Activated T-cell treated with anti-CD3 and anti-CD28 coated beads, Interleukin-2, amount 50 U/mL, for 4 hours (primary cell): ENCODE data around the gene PRDM1. TPM values are rescaled to one million over a fixed set of nuclear protein-coding genes. Genes with fewer than 3 reads are reported as not detected.
"Not testable (repeated sequence)": the region's sequence is repeated elsewhere in the genome, so short reads cannot be mapped to it uniquely, and the experiment has no call there.

Source experiments
- ATAC-seq, 2 donors: fragments of 200-7000 bp; cut with Tn5 transposase; one replicate each; pipeline ENCODE4 v1.10.0; 2021
- DNase-seq: peaks from one replicate; pipeline ENCODE4 v3.0.0-alpha.2; 2020
- H3K27me3 Mint-ChIP-seq: one replicate; pipeline ENCODE4 v1.8.0; 2021; ENCODE audit warnings: low read depth, mixed read lengths
- H3K36me3 Mint-ChIP-seq: one replicate; pipeline ENCODE4 v1.8.0; 2022; ENCODE audit warnings: mixed read lengths; ENCODE audit not compliant: insufficient read depth
- H3K4me1 Mint-ChIP-seq: one replicate; pipeline ENCODE4 v1.8.0; 2021; ENCODE audit warnings: low read depth, mixed read lengths
- H3K4me3 Mint-ChIP-seq: one replicate; pipeline ENCODE4 v1.8.0; 2021; ENCODE audit warnings: mild to moderate bottlenecking, moderate library complexity, mixed read lengths
- H3K9me3 Mint-ChIP-seq: one replicate; pipeline ENCODE4 v1.8.0; 2021; ENCODE audit warnings: mixed read lengths
- total RNA-seq, 3 donors: library from RNA; stranded (reverse); gene quantifications; one replicate each; pipeline ENCODE4 v1.2.1, GENCODE V29; 2021

The PRDM1 gene
- total RNA-seq, 3 donors from 2014 or later, result 43.7 to 96.9 (median 86.0) TPM

DNA sequence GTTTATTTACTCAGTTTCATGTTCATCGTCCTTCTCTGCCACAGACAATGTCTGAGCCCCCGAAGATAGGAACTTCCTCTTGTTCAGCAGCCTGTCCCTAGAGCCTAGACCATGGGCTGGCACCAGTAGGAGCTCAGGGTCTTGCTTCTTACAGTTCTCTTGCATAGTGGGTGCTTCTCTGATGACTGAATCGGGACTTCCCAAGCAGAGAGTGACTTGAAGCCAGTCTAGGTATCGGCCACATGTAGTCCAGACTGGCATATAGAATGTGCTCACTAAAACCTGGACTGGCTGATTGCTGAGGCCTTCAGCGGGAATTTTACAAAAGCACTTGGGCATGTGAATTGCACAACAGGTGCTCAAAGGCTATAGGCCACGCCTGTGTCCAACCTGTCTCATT lies 52.0 kb downstream of the PRDM1 start:
- Mint-ChIP-seq H3K27me3 (no peaks in the 10 kb centered on the region), H3K4me3 (no peak overlapping the region), H3K36me3 (no peaks in the 10 kb centered on the region), H3K4me1 (peaks cover 22% of the 10 kb centered on the region), H3K9me3 (no peaks in the 10 kb centered on the region)
- no peak for ATAC-seq
- no peak for DNase-seq

DNA sequence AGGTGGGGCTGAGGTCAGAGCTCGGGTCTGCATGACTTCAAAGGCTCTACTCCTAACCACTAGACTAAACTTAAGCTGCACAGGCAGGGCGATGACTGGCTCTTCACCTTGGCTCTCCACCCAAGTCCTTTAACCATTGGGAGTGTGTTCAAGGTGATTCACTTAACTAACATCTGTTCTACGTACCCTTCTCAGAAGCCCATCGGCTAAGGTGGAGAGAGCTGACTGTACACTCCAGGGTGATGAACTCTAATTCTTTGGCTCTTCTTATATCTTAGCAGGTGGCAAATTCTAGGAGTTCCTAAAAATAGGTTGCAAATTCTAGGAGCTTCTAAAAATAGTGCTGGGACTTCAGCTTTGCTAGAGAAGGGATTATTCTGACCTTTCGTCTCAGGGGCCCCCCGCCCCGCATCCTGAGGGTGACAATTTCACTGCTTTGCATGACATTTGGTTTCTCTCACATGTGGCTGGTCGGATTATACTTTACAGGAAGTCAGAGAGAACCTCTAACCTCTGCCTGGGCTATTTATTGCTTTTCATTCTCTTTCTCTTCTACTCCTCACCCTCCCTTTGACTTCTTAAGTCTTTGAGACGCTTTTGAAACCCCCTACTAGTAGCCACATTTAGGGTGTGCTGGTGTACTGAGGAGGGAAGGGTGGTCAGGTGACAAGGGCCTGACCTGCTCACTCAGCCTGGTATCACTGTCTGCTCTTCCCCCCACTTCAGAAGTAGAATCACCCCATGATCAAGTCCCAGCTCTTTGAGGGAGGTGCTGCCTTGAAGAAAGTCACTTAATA lies 55.5 kb downstream of the PRDM1 start:
- Mint-ChIP-seq H3K27me3 (no peaks in the 10 kb centered on the region), H3K9me3 (no peaks in the 10 kb centered on the region), H3K4me3 (peak overlapping the region; percentile 64), H3K36me3 (no peaks in the 10 kb centered on the region), H3K4me1 (peaks cover 41% of the 10 kb centered on the region)
- DNase-seq (peak; percentile 60), ATAC-seq (peak; percentile 81 to 86)

DNA sequence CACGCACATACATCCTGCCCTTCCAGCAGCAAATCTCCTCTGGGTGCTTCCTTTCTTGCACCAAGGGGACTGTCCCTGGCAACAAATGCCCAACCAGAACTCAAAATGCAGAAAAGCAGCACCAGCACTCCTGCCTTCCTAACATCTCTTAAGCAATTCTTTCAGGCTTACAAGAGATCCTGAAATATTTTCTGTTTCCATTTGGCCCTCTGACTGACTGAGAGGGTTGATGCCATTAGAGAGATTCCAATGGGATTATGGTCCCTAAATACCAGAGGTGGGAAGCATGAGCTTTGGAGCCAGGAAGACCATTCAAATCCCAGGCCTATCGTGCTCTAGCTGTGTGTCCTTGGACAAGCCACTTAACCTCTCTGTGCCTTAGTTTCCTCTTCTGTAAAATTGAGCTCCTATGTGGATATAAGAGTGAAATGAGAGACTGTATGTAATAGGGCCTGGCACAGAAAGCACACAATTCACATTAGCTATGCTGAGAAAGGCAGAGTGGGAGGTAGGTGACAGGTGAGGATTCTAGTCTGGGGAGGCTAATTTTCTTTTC lies 56.8 kb downstream of the PRDM1 start:
- no peaks in the 10 kb centered on the region for H3K36me3 Mint-ChIP-seq
- no peak for ATAC-seq
- H3K27me3 Mint-ChIP-seq, result no peaks in the 10 kb centered on the region
- no peak overlapping the region for H3K4me3 Mint-ChIP-seq
- DNase-seq, result no peak
- no peaks in the 10 kb centered on the region for H3K9me3 Mint-ChIP-seq
- peaks cover 42% of the 10 kb centered on the region for H3K4me1 Mint-ChIP-seq

DNA sequence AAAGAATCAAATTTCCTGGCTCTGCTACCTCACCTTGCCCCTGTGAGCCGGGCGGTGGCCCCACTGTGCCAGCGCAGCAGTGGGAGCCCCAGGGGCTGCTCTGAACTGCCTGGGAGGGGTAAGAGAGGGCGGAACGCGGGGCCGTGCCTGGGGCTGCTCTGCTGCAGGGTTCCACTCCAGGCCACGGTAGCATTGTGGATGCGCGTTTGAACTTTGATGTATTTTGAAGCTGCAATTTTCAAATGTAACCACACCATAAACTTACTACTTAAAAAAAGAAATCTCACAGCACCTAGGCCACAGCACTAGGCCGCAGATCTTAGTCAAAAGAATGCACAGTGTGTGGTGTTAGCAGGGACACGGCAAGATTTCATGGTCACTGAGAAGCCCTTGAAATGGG lies 57.5 kb downstream of the PRDM1 start:
- H3K36me3 Mint-ChIP-seq, result no peaks in the 10 kb centered on the region
- no peak overlapping the region for H3K4me3 Mint-ChIP-seq
- no peaks in the 10 kb centered on the region for H3K9me3 Mint-ChIP-seq
- no peaks in the 10 kb centered on the region for H3K27me3 Mint-ChIP-seq
- H3K4me1 Mint-ChIP-seq, result peaks cover 45% of the 10 kb centered on the region
- ATAC-seq (no peak), DNase-seq (no peak)

DNA sequence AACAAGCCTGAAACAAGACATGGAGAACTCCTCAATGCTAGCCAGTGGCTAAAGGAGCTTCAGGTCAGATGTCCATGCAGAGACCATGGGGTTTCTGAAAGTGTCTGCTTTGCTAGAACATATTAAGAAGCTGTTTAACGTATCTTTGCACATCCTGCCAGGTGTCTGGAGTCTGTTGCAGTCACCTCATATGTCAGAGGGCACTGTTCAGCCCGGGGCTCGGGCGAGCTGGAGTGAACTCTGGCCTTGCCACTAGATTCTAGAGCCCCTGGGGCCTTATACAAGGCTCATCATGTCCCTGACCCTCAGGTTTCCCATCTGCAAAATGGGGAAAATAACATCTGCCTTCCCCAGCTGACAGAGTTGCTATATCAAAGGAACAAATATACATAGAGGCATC lies 59.0 kb downstream of the PRDM1 start:
- no peaks in the 10 kb centered on the region for H3K36me3 Mint-ChIP-seq
- no peak for DNase-seq
- peaks cover 56% of the 10 kb centered on the region for H3K4me1 Mint-ChIP-seq
- no peaks in the 10 kb centered on the region for H3K9me3 Mint-ChIP-seq
- no peak overlapping the region for H3K4me3 Mint-ChIP-seq
- no peak for ATAC-seq
- no peaks in the 10 kb centered on the region for H3K27me3 Mint-ChIP-seq

DNA sequence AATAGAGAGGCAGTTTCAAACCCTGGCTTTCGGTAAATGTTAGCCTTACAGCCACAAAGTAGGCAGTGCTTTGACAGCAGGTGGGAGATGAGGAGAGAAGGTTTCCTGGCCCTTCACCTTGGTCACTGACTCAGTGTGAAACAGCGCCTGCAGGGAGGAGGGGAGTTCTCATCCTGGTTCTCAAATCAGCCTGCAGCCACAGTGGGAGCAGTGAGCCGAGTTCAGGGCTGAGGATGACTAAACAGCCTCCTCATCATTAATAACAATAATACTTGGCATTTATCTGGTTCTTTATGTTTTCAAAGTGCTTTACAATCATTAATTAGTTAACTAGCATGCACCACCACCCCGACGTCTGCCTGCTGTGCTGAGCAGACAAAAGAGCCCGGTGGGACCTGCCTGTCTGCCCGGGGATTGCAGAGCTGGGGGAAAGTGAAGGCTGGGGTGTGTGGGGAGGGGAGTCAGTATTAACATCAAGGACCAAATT lies 59.6 kb downstream of the PRDM1 start:
- Mint-ChIP-seq H3K4me3 (no peak overlapping the region), H3K36me3 (no peaks in the 10 kb centered on the region), H3K27me3 (no peaks in the 10 kb centered on the region), H3K9me3 (no peaks in the 10 kb centered on the region), H3K4me1 (peaks cover 54% of the 10 kb centered on the region)
- no peak for DNase-seq
- ATAC-seq, result peak in 1 of 2 donors; percentile 21

DNA sequence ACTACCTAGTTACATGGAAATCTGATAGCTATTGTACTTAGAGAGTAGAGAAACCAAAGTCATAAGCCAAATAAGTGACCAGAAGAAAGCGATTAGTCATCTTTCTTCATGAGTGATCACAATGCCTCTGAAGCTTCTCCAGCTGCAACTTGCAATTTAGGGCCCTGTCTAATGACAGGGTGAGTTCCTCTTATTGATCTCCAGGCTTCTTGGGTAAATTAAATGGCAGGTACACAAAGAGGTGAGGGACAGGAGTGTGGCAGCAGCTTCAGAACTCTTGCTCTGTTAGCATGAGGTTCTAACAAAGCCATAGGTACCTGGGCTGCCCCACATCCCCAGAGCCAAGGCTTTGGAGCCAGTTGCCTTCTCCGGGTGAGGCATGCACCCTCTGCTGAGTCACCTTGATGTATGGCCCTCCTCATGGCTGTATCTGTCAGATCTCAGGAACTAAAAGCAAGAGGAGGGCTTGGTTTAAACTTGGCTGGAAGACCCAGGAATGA lies 60.8 kb downstream of the PRDM1 start:
- Mint-ChIP-seq H3K4me3 (no peak overlapping the region), H3K36me3 (no peaks in the 10 kb centered on the region), H3K4me1 (peaks cover 45% of the 10 kb centered on the region), H3K9me3 (no peaks in the 10 kb centered on the region), H3K27me3 (no peaks in the 10 kb centered on the region)
- ATAC-seq (no peak), DNase-seq (no peak)

DNA sequence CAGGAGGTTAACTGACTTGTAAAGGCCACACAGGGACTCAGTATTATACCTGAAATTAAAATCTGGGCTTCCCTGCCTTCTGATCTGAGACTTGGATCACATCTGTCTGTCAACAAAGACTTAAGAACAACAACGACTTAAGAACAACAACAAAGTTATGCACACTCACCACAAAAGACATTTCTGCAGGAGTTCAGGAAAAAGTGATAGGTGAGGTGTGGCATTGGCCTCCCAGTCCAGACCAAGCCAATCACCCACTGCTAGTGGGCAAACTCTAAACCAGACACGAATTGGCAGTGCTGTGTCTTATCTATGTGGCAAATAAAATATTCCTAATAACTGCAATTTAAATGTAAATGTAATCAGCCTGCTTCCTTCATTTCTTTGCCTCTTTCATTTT lies 61.3 kb downstream of the PRDM1 start:
- DNase-seq, result no peak
- no peak for ATAC-seq
- Mint-ChIP-seq H3K9me3 (no peaks in the 10 kb centered on the region), H3K36me3 (no peaks in the 10 kb centered on the region), H3K4me1 (peaks cover 44% of the 10 kb centered on the region), H3K27me3 (no peaks in the 10 kb centered on the region), H3K4me3 (no peak overlapping the region)

DNA sequence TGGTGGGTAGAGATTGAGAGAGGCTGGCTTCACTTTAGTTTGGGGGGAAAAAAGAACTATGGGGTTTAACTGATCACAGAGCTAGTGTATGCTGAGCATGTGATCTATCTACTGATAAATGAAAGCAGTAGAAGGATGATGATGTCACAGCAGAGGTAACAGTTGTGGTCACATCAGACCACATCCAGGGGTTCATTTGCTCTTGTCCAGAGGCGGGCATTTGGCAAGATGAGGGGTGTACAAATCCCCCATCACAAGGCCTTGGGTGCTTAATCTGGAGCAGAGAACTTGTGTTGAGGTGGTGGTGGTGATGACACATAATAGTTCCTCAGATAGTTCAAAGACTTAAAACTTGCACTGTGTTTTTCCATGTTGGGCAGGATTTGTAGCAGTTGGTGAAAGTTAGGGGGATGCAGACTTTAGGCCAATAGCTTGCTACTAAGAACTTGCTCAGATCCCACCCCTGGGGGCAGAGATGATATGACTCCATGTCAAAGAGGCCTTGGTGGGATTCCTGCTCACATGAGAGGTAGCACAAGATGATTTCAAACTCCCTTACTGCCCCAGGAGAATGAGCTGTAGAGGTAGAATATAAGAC lies 63.4 kb downstream of the PRDM1 start:
- H3K27me3 Mint-ChIP-seq, result no peaks in the 10 kb centered on the region
- peak; percentile 58 to 74 for ATAC-seq
- no peaks in the 10 kb centered on the region for H3K9me3 Mint-ChIP-seq
- H3K36me3 Mint-ChIP-seq, result no peaks in the 10 kb centered on the region
- no peak for DNase-seq
- peaks cover 38% of the 10 kb centered on the region for H3K4me1 Mint-ChIP-seq
- H3K4me3 Mint-ChIP-seq, result no peak overlapping the region

DNA sequence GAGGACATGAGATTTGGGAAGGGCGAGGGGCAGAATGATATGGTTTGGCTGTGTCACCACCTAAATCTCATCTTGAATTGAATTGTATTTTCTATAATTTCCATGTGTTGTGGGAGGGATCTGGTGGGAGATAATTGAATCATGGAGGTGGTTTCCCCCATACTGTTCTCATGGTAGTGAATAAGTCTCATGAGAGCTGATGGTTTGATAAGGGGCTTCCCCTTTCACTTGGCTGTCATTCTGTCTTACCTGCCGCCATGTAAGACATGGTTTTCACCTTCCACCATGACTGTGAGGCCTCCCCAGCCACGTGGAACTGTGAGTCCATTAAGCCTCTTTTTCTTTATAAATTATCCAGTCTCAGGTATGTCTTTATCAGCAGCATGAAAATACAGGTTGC lies 66.3 kb downstream of the PRDM1 start:
- not testable (repeated sequence) for H3K27me3 Mint-ChIP-seq, H3K9me3 Mint-ChIP-seq, H3K4me3 Mint-ChIP-seq, DNase-seq, H3K36me3 Mint-ChIP-seq
- peaks cover 24% of the 10 kb centered on the region for H3K4me1 Mint-ChIP-seq
- peak; percentile 79 for ATAC-seq

DNA sequence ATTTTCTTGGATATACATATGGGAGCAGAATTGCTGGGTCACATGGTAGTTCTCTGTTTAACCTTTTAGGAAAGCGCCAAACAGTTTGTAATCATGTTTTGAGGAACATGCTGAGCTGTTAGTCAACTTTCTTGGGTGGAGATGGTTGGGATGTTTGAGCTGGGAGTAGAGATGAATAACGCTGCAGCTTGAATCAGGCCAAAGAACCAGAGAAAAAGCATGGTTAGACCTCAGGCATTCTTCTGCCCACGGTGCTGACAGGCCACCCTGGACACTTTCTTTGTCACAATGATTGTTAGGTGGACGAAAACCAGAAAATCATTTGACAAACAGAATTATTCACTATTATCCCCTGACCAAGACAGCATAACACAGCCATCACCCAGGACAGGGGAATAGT lies 66.8 kb downstream of the PRDM1 start:
- peaks cover 24% of the 10 kb centered on the region for H3K4me1 Mint-ChIP-seq
- H3K27me3 Mint-ChIP-seq, result no peaks in the 10 kb centered on the region
- no peak overlapping the region for H3K4me3 Mint-ChIP-seq
- DNase-seq, result no peak
- no peak for ATAC-seq
- no peaks in the 10 kb centered on the region for H3K36me3 Mint-ChIP-seq
- H3K9me3 Mint-ChIP-seq, result no peaks in the 10 kb centered on the region

DNA sequence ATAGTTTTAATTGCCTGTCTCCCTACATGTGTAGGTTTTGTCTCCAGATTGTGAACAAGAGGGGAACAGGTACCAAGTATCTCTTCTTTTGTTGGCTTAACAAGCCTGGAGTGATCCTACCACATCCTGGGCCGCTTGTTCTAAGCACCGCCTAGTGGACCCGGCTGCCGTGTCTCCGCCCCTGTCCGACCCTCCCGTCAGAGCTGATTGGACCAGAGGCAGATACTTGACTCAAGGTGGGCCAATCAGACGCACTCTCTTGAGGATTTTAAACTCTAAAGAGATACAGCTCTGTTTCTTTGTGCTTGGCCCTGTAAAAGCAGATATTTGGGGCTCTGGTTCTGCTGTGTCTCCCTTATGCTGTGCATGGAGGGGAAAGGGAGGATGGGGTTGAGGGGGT lies 68.2 kb downstream of the PRDM1 start:
- H3K4me3 Mint-ChIP-seq, result no peak overlapping the region
- DNase-seq (no peak), ATAC-seq (no peak)
- peaks cover 16% of the 10 kb centered on the region for H3K4me1 Mint-ChIP-seq
- H3K9me3 Mint-ChIP-seq, result no peaks in the 10 kb centered on the region
- H3K36me3 Mint-ChIP-seq, result no peaks in the 10 kb centered on the region
- no peaks in the 10 kb centered on the region for H3K27me3 Mint-ChIP-seq

DNA sequence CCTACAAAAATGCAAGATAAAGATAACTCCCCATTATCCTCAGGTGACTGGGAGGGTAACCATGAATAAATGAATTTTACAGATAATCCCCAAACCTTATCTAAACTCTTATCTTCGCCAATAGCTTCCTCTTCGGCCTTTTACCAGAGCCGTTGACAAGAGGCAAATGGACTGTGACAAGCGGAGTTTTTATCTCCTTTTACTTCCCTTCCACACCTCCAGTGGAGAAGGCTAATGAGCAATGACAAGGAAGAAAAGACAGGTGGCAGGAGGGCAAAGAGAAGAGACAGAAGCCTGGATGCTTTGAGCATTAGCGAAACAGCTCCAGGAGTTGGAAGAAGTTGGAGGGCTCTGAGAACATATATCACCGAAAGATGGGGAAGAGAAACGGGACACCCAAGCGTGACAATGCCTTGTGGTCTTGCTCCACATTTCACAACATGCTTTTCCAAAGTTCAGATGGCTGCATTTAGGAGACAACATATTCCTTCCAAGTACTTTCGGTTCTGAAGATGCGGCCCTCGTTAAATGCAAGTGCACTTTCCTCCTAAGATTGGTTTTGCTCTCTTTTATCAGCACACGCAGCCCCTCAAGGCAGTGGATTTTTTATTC lies 69.2 kb downstream of the PRDM1 start:
- H3K27me3 Mint-ChIP-seq, result no peaks in the 10 kb centered on the region
- no peaks in the 10 kb centered on the region for H3K36me3 Mint-ChIP-seq
- peaks cover 10% of the 10 kb centered on the region for H3K4me1 Mint-ChIP-seq
- DNase-seq, result no peak
- H3K4me3 Mint-ChIP-seq, result no peak overlapping the region
- no peaks in the 10 kb centered on the region for H3K9me3 Mint-ChIP-seq
- no peak for ATAC-seq

DNA sequence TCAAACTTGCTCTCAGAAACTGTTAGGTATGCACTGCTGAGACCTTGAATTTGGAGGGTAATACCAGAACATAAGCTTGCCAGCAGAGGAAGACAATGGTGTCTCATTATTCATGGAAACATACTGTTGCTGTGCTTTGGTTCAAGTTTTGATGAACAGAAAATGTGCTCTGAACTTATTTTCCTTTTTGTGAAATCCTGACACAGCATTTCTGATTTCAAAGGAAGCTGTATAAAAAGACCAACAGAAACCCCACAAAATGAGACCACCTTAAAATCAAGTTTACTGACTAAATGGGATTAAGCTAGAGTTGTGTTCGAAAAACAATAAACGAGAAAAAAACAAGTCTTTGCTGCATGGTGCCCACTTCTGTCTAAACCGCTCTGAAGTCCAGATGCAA lies 70.3 kb downstream of the PRDM1 start:
- Mint-ChIP-seq H3K4me3 (no peak overlapping the region), H3K9me3 (no peaks in the 10 kb centered on the region), H3K4me1 (peaks cover 10% of the 10 kb centered on the region), H3K36me3 (no peaks in the 10 kb centered on the region), H3K27me3 (no peaks in the 10 kb centered on the region)
- DNase-seq (no peak), ATAC-seq (no peak)
